Measurements from ENCODE around the gene RAP1GAP2. TPM values are rescaled to one million over a fixed set of nuclear protein-coding genes. Genes with fewer than 3 reads are reported as not detected.

RAP1GAP2 gene
- polyA plus RNA-seq, 1 experiment, result 2.8 TPM

- no peak for DNase-seq (ENCODE audit: low read depth, low spot score)
- no peak overlapping the region for H3K27ac ChIP-seq (ENCODE audit: low read depth, low read length)
- no peak for TF ChIP-seq CTCF (IDR thresholded peaks at IDR 0.05; ENCODE audit: low read depth, low read length)
- no peaks in the 10 kb centered on the region; the same call in 1 of the 2 replicates for H3K9me3 ChIP-seq (ENCODE audit: control insufficient read depth, insufficient read depth, low read length)
- ChIA-PET POLR2A (no interaction called here), CTCF (no interaction called here)
- H3K27me3 ChIP-seq (ENCODE audit: control insufficient read depth, insufficient read depth, low read length), result peaks cover 34% of the 10 kb centered on the region
- H3K4me3 ChIP-seq (ENCODE audit: low read depth, low read length), result no peak overlapping the region
Observed at GRCh38 chr17:2776589-2777241, 19.5 kb upstream of the RAP1GAP2 start.

DNA sequence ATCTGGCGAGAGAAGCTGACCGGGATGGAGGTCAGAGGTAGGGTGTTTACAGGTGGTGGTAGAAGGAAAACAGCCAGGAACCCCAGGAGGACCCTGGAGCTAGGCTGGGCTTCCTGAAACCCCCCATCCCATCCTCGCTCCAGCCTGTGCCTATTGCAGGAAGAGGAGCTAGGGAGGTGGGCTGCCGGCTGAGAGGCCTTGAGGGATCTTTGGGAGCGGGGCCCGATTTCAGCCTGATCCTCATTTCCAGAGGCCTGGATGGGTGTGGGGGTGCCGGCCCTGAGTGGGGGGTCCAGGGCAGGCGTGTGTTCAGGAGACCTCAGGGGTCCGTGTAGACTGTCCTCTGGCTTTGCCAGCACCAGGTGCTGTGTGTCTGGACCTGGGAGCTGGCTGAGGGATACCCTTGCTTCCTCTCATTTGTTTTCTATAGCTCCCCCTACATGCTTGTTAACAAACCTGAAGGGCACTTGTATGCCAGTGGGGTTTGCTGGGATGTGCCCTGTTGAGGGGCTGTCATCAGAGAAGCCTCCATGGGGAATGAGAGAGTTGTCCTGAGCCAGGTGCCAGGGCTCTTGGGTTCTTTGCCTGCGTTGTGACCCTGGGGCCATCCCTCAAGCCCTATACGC lies 18.9 kb upstream of the RAP1GAP2 start:
- H3K27me3 ChIP-seq (ENCODE audit: control insufficient read depth, insufficient read depth, low read length), result peaks cover 34% of the 10 kb centered on the region
- no peak for TF ChIP-seq CTCF (IDR thresholded peaks at IDR 0.05; ENCODE audit: low read depth, low read length)
- ChIA-PET POLR2A (no interaction called here), CTCF (interaction anchor here (0.5 kb wide), 1 partner anchor 237 kb away, joined by 3 read pairs; no protein-coding TSS in a partner anchor)
- DNase-seq (ENCODE audit: low read depth, low spot score), result no peak
- no peaks in the 10 kb centered on the region; the same call in 1 of the 2 replicates for H3K9me3 ChIP-seq (ENCODE audit: control insufficient read depth, insufficient read depth, low read length)
- no peak overlapping the region for H3K4me3 ChIP-seq (ENCODE audit: low read depth, low read length)
- no peak overlapping the region for H3K27ac ChIP-seq (ENCODE audit: low read depth, low read length)

DNA sequence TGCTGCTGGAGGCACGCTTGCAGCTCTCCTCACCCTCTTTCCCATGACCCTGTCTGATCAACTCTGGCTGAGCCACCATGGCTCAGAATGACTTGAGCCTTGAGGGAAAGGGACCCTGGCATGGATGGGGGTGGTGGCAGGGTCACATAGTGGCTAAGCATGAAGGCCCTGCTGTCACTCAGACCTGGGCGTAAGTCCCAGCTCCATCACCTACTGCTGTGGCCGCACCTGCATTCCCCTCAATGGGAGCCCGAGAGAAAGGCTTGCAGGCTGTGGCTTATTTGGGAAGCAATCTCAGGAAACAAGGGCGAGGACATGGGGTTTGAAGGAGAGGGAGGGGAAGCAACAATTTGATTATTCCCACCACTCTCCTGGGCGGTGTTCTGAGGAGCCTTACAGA lies 17.7 kb upstream of the RAP1GAP2 start:
- Histone ChIP-seq H3K4me3 (ENCODE audit: low read depth, low read length) (no peak overlapping the region), H3K27ac (ENCODE audit: low read depth, low read length) (no peak overlapping the region), H3K27me3 (ENCODE audit: control insufficient read depth, insufficient read depth, low read length) (peaks cover 34% of the 10 kb centered on the region), H3K9me3 (ENCODE audit: control insufficient read depth, insufficient read depth, low read length) (peaks cover under 1% of the 10 kb centered on the region)
- no peak for TF ChIP-seq CTCF (IDR thresholded peaks at IDR 0.05; ENCODE audit: low read depth, low read length)
- POLR2A ChIA-PET, result no interaction called here
- CTCF ChIA-PET, result no interaction called here
- DNase-seq (ENCODE audit: low read depth, low spot score), result no peak

DNA sequence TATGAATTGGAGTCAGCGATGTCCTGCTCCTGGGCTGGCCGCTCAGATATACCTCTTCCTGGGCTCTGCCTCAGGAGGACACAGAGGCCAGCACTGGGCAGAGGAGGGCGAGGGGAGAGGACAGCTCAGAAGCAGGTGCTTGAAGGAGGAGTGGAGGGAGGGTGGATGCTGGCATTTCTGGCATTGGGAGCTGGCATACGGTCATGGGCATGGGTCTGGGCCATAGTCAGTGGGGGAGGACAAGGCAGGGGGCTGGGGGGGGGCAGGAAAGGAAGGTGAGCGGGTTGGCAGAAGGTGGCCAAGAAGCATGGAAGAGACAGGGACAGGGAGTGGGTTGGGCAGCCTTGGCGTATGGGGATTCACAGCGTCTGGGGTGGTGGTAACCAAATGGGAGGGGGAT lies 16.7 kb upstream of the RAP1GAP2 start:
- CTCF ChIA-PET, result no interaction called here
- no peak overlapping the region for H3K27ac ChIP-seq (ENCODE audit: low read depth, low read length)
- peaks cover 4% of the 10 kb centered on the region for H3K9me3 ChIP-seq (ENCODE audit: control insufficient read depth, insufficient read depth, low read length)
- TF ChIP-seq CTCF (IDR thresholded peaks at IDR 0.05; ENCODE audit: low read depth, low read length), result no peak
- H3K27me3 ChIP-seq (ENCODE audit: control insufficient read depth, insufficient read depth, low read length), result peaks cover 34% of the 10 kb centered on the region
- DNase-seq (ENCODE audit: low read depth, low spot score), result no peak
- POLR2A ChIA-PET, result no interaction called here
- H3K4me3 ChIP-seq (ENCODE audit: low read depth, low read length), result no peak overlapping the region

- ChIA-PET CTCF (no interaction called here), POLR2A (no interaction called here)
- H3K9me3 ChIP-seq (ENCODE audit: control insufficient read depth, insufficient read depth, low read length), result peaks cover 4% of the 10 kb centered on the region
- H3K27ac ChIP-seq (ENCODE audit: low read depth, low read length), result no peak overlapping the region
- H3K27me3 ChIP-seq (ENCODE audit: control insufficient read depth, insufficient read depth, low read length), result peaks cover 32% of the 10 kb centered on the region
- no peak for DNase-seq (ENCODE audit: low read depth, low spot score)
- H3K4me3 ChIP-seq (ENCODE audit: low read depth, low read length), result no peak overlapping the region
- TF ChIP-seq CTCF (IDR thresholded peaks at IDR 0.05; ENCODE audit: low read depth, low read length), result no peak
Observed at GRCh38 chr17:2780256-2780655, 16.0 kb upstream of the RAP1GAP2 start.

Measured in AG04450 (cell line).